Liver (tissue), 9 donors: ENCODE data around the gene COPS9. TPM values are rescaled to one million over a fixed set of nuclear protein-coding genes. Genes with fewer than 3 reads are reported as not detected.

Experiments used
- DNase-seq: peaks from one replicate; pipeline ENCODE4 v3.0.0-alpha.2; 2017; ENCODE audit warnings: low spot score
- H3K27ac ChIP-seq, 2 donors: one replicate each; pipeline ENCODE4 v1.7.0; 2013; ENCODE audit warnings: inconsistent platforms in 2 of 2, low read length in 2 of 2, control low read depth in 1 of 2, low read depth in 1 of 2, mild to moderate bottlenecking in 1 of 2
- H3K27me3 ChIP-seq, 4 donors: one replicate each; pipeline versions ENCODE4 v1.6.1 to v1.7.0; 2013; ENCODE audit warnings: low read length in 3 of 4, inconsistent platforms in 1 of 4, mild to moderate bottlenecking in 1 of 4, moderate library complexity in 1 of 4; ENCODE audit not compliant: control insufficient read depth in 4 of 4, insufficient read depth in 4 of 4
- H3K36me3 ChIP-seq, 4 donors: one replicate each; pipeline versions ENCODE4 v1.6.1 to v1.7.0; 2013; ENCODE audit warnings: low read length in 3 of 4, mild to moderate bottlenecking in 3 of 4, low read depth in 1 of 4, moderate library complexity in 1 of 4; ENCODE audit not compliant: control insufficient read depth in 4 of 4, insufficient read depth in 3 of 4
- H3K4me1 ChIP-seq, 4 donors: one replicate each; pipeline versions ENCODE4 v1.6.1 to v1.7.0; 2013; ENCODE audit warnings: low read length in 3 of 4, mild to moderate bottlenecking in 3 of 4, moderate library complexity in 1 of 4; ENCODE audit not compliant: control insufficient read depth in 4 of 4, insufficient read depth in 4 of 4
- H3K4me3 ChIP-seq, 3 donors: one replicate each; pipeline versions ENCODE4 v1.6.1 to v1.7.0; 2013; ENCODE audit warnings: low read length in 3 of 3, control low read depth in 1 of 3, low read depth in 1 of 3, mild to moderate bottlenecking in 1 of 3
- H3K9ac ChIP-seq, 2 donors: one replicate each; pipeline ENCODE4 v1.7.0; 2013; ENCODE audit warnings: low read length in 2 of 2, mild to moderate bottlenecking in 2 of 2, moderate library complexity in 2 of 2, control low read depth in 1 of 2, low read depth in 1 of 2
- H3K9me3 ChIP-seq, 4 donors: one replicate each; pipeline versions ENCODE4 v1.6.1 to v1.7.0; 2013; ENCODE audit warnings: low read length in 3 of 4; ENCODE audit not compliant: control insufficient read depth in 4 of 4
- EGR1 ChIP-seq, 2 donors: IDR thresholded peaks; 2 replicates each; pipeline ENCODE4 v1.6.1; 2016 to 2018; ENCODE audit warnings: antibody characterized with exemption in 2 of 2, low read depth in 2 of 2
- FOXA1 ChIP-seq: IDR thresholded peaks from 2 replicates; pipeline ENCODE4 v1.6.1; 2016; ENCODE audit warnings: antibody characterized with exemption
- GABPA ChIP-seq, 2 donors: IDR thresholded peaks in 1 of 2; conservative IDR thresholded peaks in 1 of 2; 2 replicates each; pipeline ENCODE4 v1.6.1; 2016; ENCODE audit warnings: antibody characterized with exemption in 2 of 2, mild to moderate bottlenecking in 1 of 2, moderate library complexity in 1 of 2
- HNF4A ChIP-seq, 2 donors: conservative IDR thresholded peaks; 2 replicates each; pipeline ENCODE4 v1.6.1; 2016; ENCODE audit warnings: antibody characterized with exemption in 2 of 2, mild to moderate bottlenecking in 2 of 2
- JUND ChIP-seq, 2 donors: IDR thresholded peaks; 2 replicates each; pipeline ENCODE4 v1.6.1; 2016; ENCODE audit warnings: antibody characterized with exemption in 2 of 2
- MAX ChIP-seq: IDR thresholded peaks from 2 replicates; pipeline ENCODE4 v1.6.1; 2016; ENCODE audit warnings: antibody characterized with exemption
- NR2F2 ChIP-seq: IDR thresholded peaks from 2 replicates; pipeline ENCODE4 v1.6.1; 2016; ENCODE audit warnings: antibody characterized with exemption
- RXRA ChIP-seq, 2 donors: IDR thresholded peaks; 2 replicates each; pipeline ENCODE4 v1.6.1; 2017 to 2018; ENCODE audit warnings: antibody characterized with exemption in 2 of 2, mild to moderate bottlenecking in 1 of 2
- SP1 ChIP-seq: IDR thresholded peaks from 2 replicates; pipeline ENCODE4 v1.6.1; 2018; ENCODE audit warnings: antibody characterized with exemption, mild to moderate bottlenecking
- ZBTB33 ChIP-seq: IDR thresholded peaks from 2 replicates; pipeline ENCODE4 v1.6.1; 2016; ENCODE audit warnings: antibody characterized with exemption
- WGBS: extraction: QIAGEN DNeasy Blood & Tissue Kit; methylation state at CpG from one replicate; pipeline ENCODE4 v1.1.7; 2013; 5-methylcytosine and 5-hydroxymethylcytosine counted together
- polyA plus RNA-seq, 2 donors: library from polyadenylated mRNA; stranded (reverse) in 1 of 2; unstranded in 1 of 2; fragments of 200-250 nt in 1 of 2; fragments of >200 nt in 1 of 2; fragmentation: Nextera tagmentation in 1 of 2; extraction: Ambion mirVana in 1 of 2; gene quantifications; one replicate each; pipeline versions ENCODE4 v1.2.1 to v1.2.3, GENCODE V29; 2013 to 2015
- total RNA-seq, 2 donors: library from RNA; depleted of rRNA; stranded (reverse); fragments of >200 nt; gene quantifications; one replicate each; pipeline ENCODE4 v1.2.3, GENCODE V29; 2014
- donor health status: healthy.
- donor health status: healthy.
- donor health status: healthy.
- donor health status: healthy.
- donor health status: healthy.

The COPS9 gene
- total and polyA plus RNA-seq, 4 donors: 12.9 to 138 (median 79.6) TPM

- TF ChIP-seq HNF4A (conservative IDR thresholded peaks at IDR 0.05): no peak
- no peak for TF ChIP-seq ZBTB33
- TF ChIP-seq NR2F2: no peak
Observed at GRCh38 chr2:240138254-240138984, 2.3 kb upstream of the COPS9 start (continued).

- no peak overlapping the region for H3K4me3 ChIP-seq
- peaks cover 9 to 22% (median 17%) of the 10 kb centered on the region in 4 donors for H3K4me1 ChIP-seq
- no peak for DNase-seq
- no peaks in the 10 kb centered on the region for H3K27me3 ChIP-seq
- H3K9me3 ChIP-seq: no peaks in the 10 kb centered on the region
- TF ChIP-seq FOXA1 (no peak), GABPA (IDR thresholded peaks at IDR 0.05 in 1 of 2, conservative IDR thresholded peaks at IDR 0.05 in 1 of 2) (no peak)
- no peak overlapping the region for H3K27ac ChIP-seq
- H3K9ac ChIP-seq: no peak overlapping the region
- 90% methylated on average over 19 of the region's 19 CpGs for WGBS
- H3K36me3 ChIP-seq: peaks cover 0 to 7% (median 5%) of the 10 kb centered on the region in 4 donors
Observed at GRCh38 chr2:240137596-240138253, 1.6 kb upstream of the COPS9 start.

GRCh38 chr2:240136671-240137292, 677 bp upstream of the COPS9 start:
- H3K4me3 ChIP-seq: peak overlapping the region; percentile 54 to 97 (median 81)
- no peaks in the 10 kb centered on the region for H3K27me3 ChIP-seq
- no peak overlapping the region for H3K27ac ChIP-seq
- H3K36me3 ChIP-seq: peaks cover 0 to 16% (median 10%) of the 10 kb centered on the region in 4 donors
- no peaks in the 10 kb centered on the region for H3K9me3 ChIP-seq
- WGBS: 37% methylated on average over 36 of the region's 36 CpGs
- peaks cover 9 to 22% (median 17%) of the 10 kb centered on the region in 4 donors for H3K4me1 ChIP-seq
- DNase-seq: no peak
- peak overlapping the region in 1 of 2 donors; percentile 80 for H3K9ac ChIP-seq
- TF ChIP-seq HNF4A (conservative IDR thresholded peaks at IDR 0.05) (no peak), JUND (IDR thresholded peaks at IDR 0.05) (no peak), MAX (no peak), EGR1 (IDR thresholded peaks at IDR 0.05; ENCODE audit: low read depth in 2 of 2) (no peak), RXRA (IDR thresholded peaks at IDR 0.05) (no peak), SP1 (no peak), GABPA (IDR thresholded peaks at IDR 0.05 in 1 of 2, conservative IDR thresholded peaks at IDR 0.05 in 1 of 2) (no peak), FOXA1 (no peak)

GRCh38 chr2:240135706-240136012, 446 bp downstream of the COPS9 start:
- WGBS: 3% methylated on average over 17 of the region's 17 CpGs
- no peaks in the 10 kb centered on the region for H3K9me3 ChIP-seq
- no peak for DNase-seq
- H3K9ac ChIP-seq: peak overlapping the region in 1 of 2 donors; percentile 80
- H3K27ac ChIP-seq: no peak overlapping the region
- peaks cover 9 to 22% (median 17%) of the 10 kb centered on the region in 4 donors for H3K4me1 ChIP-seq
- TF ChIP-seq EGR1 (IDR thresholded peaks at IDR 0.05; ENCODE audit: low read depth in 2 of 2): no peak
- no peak for TF ChIP-seq HNF4A (conservative IDR thresholded peaks at IDR 0.05)
- TF ChIP-seq MAX: no peak
- TF ChIP-seq ZBTB33: no peak
- H3K27me3 ChIP-seq: no peaks in the 10 kb centered on the region
- peaks cover 0 to 27% (median 15%) of the 10 kb centered on the region in 4 donors for H3K36me3 ChIP-seq
- peak overlapping the region; percentile 81 to 97 (median 84) for H3K4me3 ChIP-seq
